Right lobe of liver (tissue), 6 donors: ENCODE data around the gene TRAF1. TPM values are rescaled to one million over a fixed set of nuclear protein-coding genes. Genes with fewer than 3 reads are reported as not detected.

ENCODE experiments used
- ATAC-seq, 4 donors: fragments of 200-7000 bp; cut with Tn5 transposase; one replicate each; pipeline ENCODE4 v1.9.1; 2020; ENCODE audit warnings: mild to moderate bottlenecking in 4 of 4, moderate library complexity in 4 of 4
- DNase-seq, 3 donors: peaks; one replicate each; pipeline ENCODE4 v3.0.0-alpha.2; 2020
- H3K27ac ChIP-seq, 3 donors: fragments of 200-600 bp; one replicate each; pipeline ENCODE4 v1.8.0; 2022
- H3K27me3 ChIP-seq, 2 donors: fragments of 200-600 bp; one replicate each; pipeline ENCODE4 v1.8.0; 2022
- H3K36me3 ChIP-seq, 4 donors: fragments of 200-600 bp; sonication (generic) in 1 of 4; one replicate each; pipeline versions ENCODE4 v1.5.1 to v1.8.0; 2017 to 2022; ENCODE audit warnings: control low read depth in 1 of 4
- H3K4me1 ChIP-seq, 4 donors: fragments of 200-600 bp; sonication (generic) in 1 of 4; one replicate each; pipeline versions ENCODE4 v1.5.1 to v1.8.0; 2017 to 2022; ENCODE audit warnings: control low read depth in 1 of 4
- H3K4me3 ChIP-seq, 3 donors: fragments of 200-600 bp; one replicate each; pipeline ENCODE4 v1.8.0; 2022
- H3K9me3 ChIP-seq, 4 donors: fragments of 200-600 bp; sonication (generic) in 1 of 4; one replicate each; pipeline versions ENCODE4 v1.5.1 to v1.8.0; 2017 to 2022; ENCODE audit warnings: control low read depth in 1 of 4
- CTCF ChIP-seq, 4 donors: fragments of 200-600 bp in 3 of 4; fragments of 450-650 bp in 1 of 4; IDR thresholded peaks; one replicate each; pipeline versions ENCODE4 v1.5.1 to v1.8.0; 2016 to 2022; ENCODE audit warnings: antibody characterized with exemption in 4 of 4, mild to moderate bottlenecking in 2 of 4
- POLR2A ChIP-seq: fragments of 450-650 bp; IDR thresholded peaks from one replicate; pipeline ENCODE4 v1.6.1; 2017; ENCODE audit warnings: antibody characterized with exemption, mild to moderate bottlenecking
- WGBS: methylation state at CpG from one replicate; pipeline ENCODE4 v1.1.6; 2018; ENCODE audit warnings: low coverage, low lambda C conversion rate; ENCODE audit not compliant: insufficient coverage; ENCODE audit errors: missing lambda C conversion rate; 5-methylcytosine and 5-hydroxymethylcytosine counted together
- intact Hi-C, 2 donors: fragments of 100-400 bp; cut with DNase I; formaldehyde crosslinking; loops; one replicate each; pipeline versions ENCODE4 v1.11.2 to v1.14.1; 2022
- total RNA-seq, 6 experiments: library from RNA; depleted of rRNA in 2 of 6; stranded (reverse); fragments of >200 nt in 2 of 6; fragmentation: NEBNext Ultra II Directional in 3 of 6; extraction: Animal tissue kit (Norgen Biotek cat#: 25700) in 3 of 6; gene quantifications; one replicate each; pipeline versions ENCODE4 v1.1.0 to v1.2.4, GENCODE V29; 2016 to 2023
- donor health status: DM: no; HTN: yes; CAD: no.
- donor health status: DM: no; HTN: no; CAD: no.
- donor health status: DM: no; HTN: no; CAD: no.
- donor health status: DM: no; HTN: yes; CAD: no.
- donor health status: DM: no; HTN: yes; CAD: no.

Gene TRAF1
- total RNA-seq, 6 experiments from 2014 or later, result 0.99 to 2.5 (median 2.1) TPM

GRCh38 chr9:120882935-120883607 lies 43.5 kb downstream of the TRAF1 start:
- no peak overlapping the region for H3K4me3 ChIP-seq
- no peak overlapping the region for H3K27ac ChIP-seq
- 59% methylated on average over 7 of the region's 10 CpGs for WGBS
- no peak for ATAC-seq
- no peak for DNase-seq
- intact Hi-C loops, result no loop called here
- no peaks in the 10 kb centered on the region for H3K27me3 ChIP-seq
- TF ChIP-seq POLR2A (no peak), CTCF (IDR thresholded peaks at IDR 0.05) (no peak)
- no peaks in the 10 kb centered on the region for H3K4me1 ChIP-seq
- H3K36me3 ChIP-seq, result no peaks in the 10 kb centered on the region
- H3K9me3 ChIP-seq, result no peaks in the 10 kb centered on the region

- TF ChIP-seq CTCF (IDR thresholded peaks at IDR 0.05), result no peak
- TF ChIP-seq POLR2A, result no peak
- 52% methylated on average over 5 of the region's 6 CpGs for WGBS
- intact Hi-C loops, result loop anchor here in 1 of 2 donors (10.0 kb wide), 1 partner anchor 45 kb away; the partner anchor contains the start of gene TRAF1
- no peaks in the 10 kb centered on the region for H3K9me3 ChIP-seq
- DNase-seq, result no peak
- no peaks in the 10 kb centered on the region for H3K36me3 ChIP-seq
- no peak overlapping the region for H3K27ac ChIP-seq
- H3K27me3 ChIP-seq, result no peaks in the 10 kb centered on the region
- no peak for ATAC-seq
- peaks cover 0 to 3% (median 0%) of the 10 kb centered on the region in 4 donors for H3K4me1 ChIP-seq
- no peak overlapping the region for H3K4me3 ChIP-seq
These were observed 47.1 kb downstream of the TRAF1 start for GRCh38 chr9:120879446-120879845.

GRCh38 chr9:120878188-120879130 lies 48.1 kb downstream of the TRAF1 start:
- ATAC-seq (no peak), DNase-seq (no peak)
- 63% methylated on average over 7 of the region's 8 CpGs for WGBS
- intact Hi-C loops, result loop anchor here in 1 of 2 donors (10.0 kb wide), 1 partner anchor 46 kb away; the partner anchor contains the start of gene TRAF1
- Histone ChIP-seq H3K36me3 (no peaks in the 10 kb centered on the region), H3K4me1 (peaks cover 0 to 3% (median 0%) of the 10 kb centered on the region in 4 donors), H3K27ac (no peak overlapping the region), H3K27me3 (no peaks in the 10 kb centered on the region), H3K4me3 (no peak overlapping the region), H3K9me3 (no peaks in the 10 kb centered on the region)
- no peak for TF ChIP-seq POLR2A
- no peak for TF ChIP-seq CTCF (IDR thresholded peaks at IDR 0.05)

GRCh38 chr9:120877276-120878034 lies 49.1 kb downstream of the TRAF1 start:
- peaks cover 0 to 3% (median 0%) of the 10 kb centered on the region in 4 donors for H3K4me1 ChIP-seq
- 10% methylated on average over 7 of the region's 63 CpGs for WGBS
- intact Hi-C loops, result loop anchor here in 1 of 2 donors (10.0 kb wide), 1 partner anchor 47 kb away; the partner anchor contains the start of gene TRAF1
- DNase-seq (peak; percentile 63 to 70 (median 66)), ATAC-seq (peak; percentile 46 to 62 (median 57))
- H3K36me3 ChIP-seq, result no peaks in the 10 kb centered on the region
- no peaks in the 10 kb centered on the region for H3K27me3 ChIP-seq
- H3K27ac ChIP-seq, result peak overlapping the region; percentile 33 to 62 (median 43)
- peak overlapping the region; percentile 36 to 57 (median 55) for H3K4me3 ChIP-seq
- TF ChIP-seq POLR2A (no peak), CTCF (IDR thresholded peaks at IDR 0.05) (no peak)
- H3K9me3 ChIP-seq, result no peaks in the 10 kb centered on the region
